Measurements from ENCODE around the gene ARF1.

The ARF1 gene

DNA sequence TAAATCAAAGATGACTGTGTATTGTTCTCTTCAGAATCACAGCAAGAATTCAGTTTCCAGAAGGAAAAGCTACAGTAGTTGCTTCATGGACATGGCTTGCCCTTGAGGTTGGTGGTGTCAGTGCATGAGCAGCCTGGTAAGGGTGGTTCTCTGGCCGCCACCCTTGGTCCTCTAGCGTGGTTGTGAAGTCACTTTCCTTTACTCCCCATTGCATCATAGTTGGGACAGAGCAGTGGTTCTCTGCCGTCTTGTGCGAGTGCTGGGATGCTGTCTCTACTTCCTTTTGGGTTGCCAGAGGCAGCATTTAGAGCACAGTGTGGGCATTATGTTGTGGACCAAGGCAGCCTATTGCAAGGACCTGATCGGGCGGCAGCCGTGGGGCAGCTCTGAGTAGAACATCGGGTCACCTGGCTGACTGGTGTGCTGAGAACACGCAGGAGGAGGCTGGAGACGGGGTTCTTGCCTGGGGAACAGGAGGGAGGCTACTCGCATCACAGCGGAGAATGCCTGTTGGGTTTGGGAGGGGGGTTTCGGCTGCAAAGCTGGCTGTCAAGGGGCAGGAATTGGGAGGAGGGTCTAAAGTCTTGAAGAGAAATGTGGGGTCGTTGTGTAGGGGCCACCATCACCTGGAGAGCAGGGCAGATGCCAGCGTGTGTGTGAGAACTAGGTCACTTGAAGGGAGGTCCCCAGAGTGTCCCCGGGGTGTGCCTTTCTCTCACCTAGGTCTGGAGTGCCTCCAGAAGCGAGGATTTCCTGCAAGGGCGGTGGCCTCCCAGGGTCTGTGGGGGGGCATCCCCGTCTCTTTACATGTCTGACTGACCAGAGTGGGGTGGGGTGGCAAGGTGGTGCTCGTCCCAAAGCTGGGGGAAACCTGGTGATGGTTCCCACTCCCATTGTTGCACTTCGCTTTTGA lies 6.3 kb downstream of the ARF1 start:
- H3K27me3 ChIP-seq (ENCODE audit: insufficient read depth, low read length): no peaks in the 10 kb centered on the region
- H3K36me3 ChIP-seq (ENCODE audit: insufficient read depth, low read length): peaks cover 16% of the 10 kb centered on the region; the same call in 1 of the 2 replicates
- H3K27ac ChIP-seq (ENCODE audit: low read depth, low read length): peak overlapping the region; percentile 89
- peaks cover 100% of the 10 kb centered on the region for H3K79me2 ChIP-seq (ENCODE audit: control insufficient read depth, insufficient read depth, low read length, unreplicated experiment)
- peaks cover 66% of the 10 kb centered on the region for H3K4me1 ChIP-seq (ENCODE audit: control insufficient read depth, insufficient read depth, low read length, unreplicated experiment)
- peak overlapping the region; percentile 59; the same call in 1 of the 2 replicates for H3K4me3 ChIP-seq (ENCODE audit: low read depth, low read length)
- H2AFZ ChIP-seq (ENCODE audit: low read length, unreplicated experiment): no peak overlapping the region

DNA sequence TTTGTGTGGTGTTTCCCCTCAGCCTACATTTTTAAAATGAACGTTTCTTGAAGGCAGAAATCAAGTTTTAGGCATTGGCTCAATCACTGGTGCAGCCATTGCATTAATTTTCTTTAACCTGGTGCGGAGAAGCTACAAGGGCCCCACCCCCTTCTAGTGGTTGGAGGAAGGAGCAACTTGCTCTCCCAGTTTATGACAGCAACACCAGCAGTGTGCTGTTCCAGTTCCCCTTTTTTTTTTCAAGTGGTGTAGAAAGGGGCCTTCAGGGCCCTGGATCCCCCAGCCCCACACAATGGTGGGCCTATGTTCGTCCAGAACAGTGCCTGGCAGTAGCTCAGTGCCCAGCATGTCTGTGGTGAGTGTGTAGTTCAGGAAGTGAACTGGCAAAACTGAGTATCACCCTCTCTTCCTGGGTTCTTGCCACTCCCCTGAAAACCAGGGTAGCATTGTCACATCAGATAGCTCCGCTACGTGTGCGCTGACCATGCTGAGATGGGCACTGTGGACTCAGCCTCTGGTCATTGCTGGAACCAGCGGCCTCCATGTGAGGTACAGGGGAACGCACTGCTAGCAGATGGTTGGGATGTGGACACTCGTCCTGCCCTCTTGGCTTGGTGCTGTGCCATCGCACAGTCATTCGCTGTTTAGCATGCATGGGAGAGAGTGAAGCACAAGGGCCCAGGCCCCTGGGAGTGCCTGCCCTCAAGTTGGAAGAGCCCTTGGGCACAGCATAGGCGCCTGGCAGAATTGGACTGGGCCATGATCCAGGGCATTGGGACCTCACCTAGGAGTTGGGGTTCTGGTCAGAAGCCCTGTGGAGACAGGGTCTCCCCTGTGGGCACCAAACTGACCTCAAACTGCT lies 7.2 kb downstream of the ARF1 start:
- H3K36me3 ChIP-seq (ENCODE audit: insufficient read depth, low read length): peaks cover 25% of the 10 kb centered on the region
- H3K27me3 ChIP-seq (ENCODE audit: insufficient read depth, low read length): no peaks in the 10 kb centered on the region
- H3K79me2 ChIP-seq (ENCODE audit: control insufficient read depth, insufficient read depth, low read length, unreplicated experiment): peaks cover 100% of the 10 kb centered on the region
- no peak overlapping the region for H2AFZ ChIP-seq (ENCODE audit: low read length, unreplicated experiment)
- H3K4me1 ChIP-seq (ENCODE audit: control insufficient read depth, insufficient read depth, low read length, unreplicated experiment): peaks cover 64% of the 10 kb centered on the region
- H3K27ac ChIP-seq (ENCODE audit: low read depth, low read length): peak overlapping the region; percentile 89; the same call in 1 of the 2 replicates
- peak overlapping the region; percentile 12; the same call in 1 of the 2 replicates for H3K4me3 ChIP-seq (ENCODE audit: low read depth, low read length)

DNA sequence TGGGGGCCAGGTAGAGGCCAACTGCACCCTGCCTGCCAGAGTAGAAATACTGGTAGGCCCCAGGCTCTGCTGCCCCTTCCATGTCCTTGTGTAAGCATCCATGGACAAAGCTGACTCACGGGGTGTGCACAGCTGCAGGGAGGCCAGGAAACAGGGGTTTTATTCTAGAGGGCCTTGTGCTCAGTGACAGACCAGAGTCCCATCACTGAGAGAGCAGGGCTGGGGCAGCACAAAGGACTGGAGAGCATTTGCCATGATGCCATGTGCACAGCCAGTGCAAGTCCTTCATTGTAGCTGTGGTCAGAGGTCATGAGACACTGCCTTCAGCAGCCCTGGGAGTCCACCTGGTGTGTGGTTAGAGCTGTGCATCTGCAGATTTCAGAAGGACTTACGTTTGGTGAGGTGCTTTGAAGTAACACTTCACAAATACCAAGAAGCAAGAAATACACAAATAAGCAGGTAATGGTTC lies 8.1 kb downstream of the ARF1 start:
- Histone ChIP-seq H3K27ac (ENCODE audit: low read depth, low read length) (peak overlapping the region; percentile 89; the same call in 1 of the 2 replicates), H3K27me3 (ENCODE audit: insufficient read depth, low read length) (no peaks in the 10 kb centered on the region), H3K4me3 (ENCODE audit: low read depth, low read length) (no peak overlapping the region; the same call in 1 of the 2 replicates), H3K79me2 (ENCODE audit: control insufficient read depth, insufficient read depth, low read length, unreplicated experiment) (peaks cover 100% of the 10 kb centered on the region), H2AFZ (ENCODE audit: low read length, unreplicated experiment) (no peak overlapping the region), H3K4me1 (ENCODE audit: control insufficient read depth, insufficient read depth, low read length, unreplicated experiment) (peaks cover 55% of the 10 kb centered on the region), H3K36me3 (ENCODE audit: insufficient read depth, low read length) (peaks cover 33% of the 10 kb centered on the region)

DNA sequence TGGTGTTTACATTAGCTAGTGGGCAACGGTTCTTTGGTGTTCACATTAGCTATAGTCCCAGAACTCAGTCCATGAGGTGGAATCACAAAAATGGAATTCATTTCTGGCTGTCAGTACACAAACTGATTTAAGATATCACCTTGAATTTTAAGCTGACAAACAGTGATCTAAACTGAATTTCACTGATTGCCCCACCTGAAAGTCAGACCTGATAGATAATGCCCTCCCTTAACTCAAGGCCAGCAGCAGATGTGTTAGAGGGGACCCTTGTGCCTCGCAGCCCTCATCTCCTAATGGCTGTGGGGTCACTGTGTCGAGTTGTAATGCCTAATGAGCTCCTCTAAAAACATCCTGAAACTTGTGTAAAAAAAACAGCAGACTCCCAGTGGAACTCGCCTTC lies 8.6 kb downstream of the ARF1 start:
- Histone ChIP-seq H3K27me3 (ENCODE audit: insufficient read depth, low read length) (no peaks in the 10 kb centered on the region), H3K36me3 (ENCODE audit: insufficient read depth, low read length) (peaks cover 35% of the 10 kb centered on the region), H3K79me2 (ENCODE audit: control insufficient read depth, insufficient read depth, low read length, unreplicated experiment) (peaks cover 100% of the 10 kb centered on the region), H2AFZ (ENCODE audit: low read length, unreplicated experiment) (no peak overlapping the region), H3K4me1 (ENCODE audit: control insufficient read depth, insufficient read depth, low read length, unreplicated experiment) (peaks cover 50% of the 10 kb centered on the region), H3K27ac (ENCODE audit: low read depth, low read length) (no peak overlapping the region), H3K4me3 (ENCODE audit: low read depth, low read length) (no peak overlapping the region; the same call in 1 of the 2 replicates)

DNA sequence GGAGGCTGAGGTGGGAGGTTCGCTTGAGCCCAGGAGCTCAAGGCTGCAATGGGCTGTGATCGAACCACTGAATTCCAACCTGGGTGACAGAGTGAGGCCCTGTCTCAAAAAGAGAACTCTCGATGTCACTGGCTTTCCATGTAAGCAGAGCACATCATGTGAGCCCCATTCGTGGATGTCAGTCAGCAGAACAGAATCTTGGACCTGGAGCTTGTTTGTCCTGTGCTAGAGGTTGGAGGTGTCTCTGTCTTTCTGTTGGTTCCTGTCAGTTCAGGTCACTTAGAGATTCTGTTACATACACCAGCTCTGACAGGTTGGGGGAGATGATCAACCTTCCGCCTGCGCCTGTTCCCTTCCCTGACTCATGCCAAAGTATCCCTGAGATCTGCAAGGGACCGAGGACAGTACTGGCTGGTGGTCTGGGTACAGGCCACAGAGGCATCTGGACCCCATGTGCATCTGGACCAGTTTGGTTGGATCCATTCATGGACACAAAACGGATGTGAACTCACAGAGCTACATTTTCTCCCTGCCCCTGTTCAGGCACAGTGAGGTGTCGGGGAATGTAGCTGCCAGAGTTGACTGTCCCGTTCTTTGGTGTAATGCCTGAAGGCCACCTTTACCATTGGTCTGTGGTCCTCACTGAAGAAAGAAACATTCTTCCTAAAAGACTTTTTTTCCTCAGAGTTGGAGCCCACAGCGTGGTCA lies 10.0 kb downstream of the ARF1 start:
- Histone ChIP-seq H2AFZ (ENCODE audit: low read length, unreplicated experiment) (no peak overlapping the region), H3K4me1 (ENCODE audit: control insufficient read depth, insufficient read depth, low read length, unreplicated experiment) (peaks cover 37% of the 10 kb centered on the region), H3K79me2 (ENCODE audit: control insufficient read depth, insufficient read depth, low read length, unreplicated experiment) (peaks cover 100% of the 10 kb centered on the region), H3K36me3 (ENCODE audit: insufficient read depth, low read length) (peaks cover 39% of the 10 kb centered on the region), H3K4me3 (ENCODE audit: low read depth, low read length) (no peak overlapping the region), H3K27ac (ENCODE audit: low read depth, low read length) (no peak overlapping the region), H3K27me3 (ENCODE audit: insufficient read depth, low read length) (no peaks in the 10 kb centered on the region)

DNA sequence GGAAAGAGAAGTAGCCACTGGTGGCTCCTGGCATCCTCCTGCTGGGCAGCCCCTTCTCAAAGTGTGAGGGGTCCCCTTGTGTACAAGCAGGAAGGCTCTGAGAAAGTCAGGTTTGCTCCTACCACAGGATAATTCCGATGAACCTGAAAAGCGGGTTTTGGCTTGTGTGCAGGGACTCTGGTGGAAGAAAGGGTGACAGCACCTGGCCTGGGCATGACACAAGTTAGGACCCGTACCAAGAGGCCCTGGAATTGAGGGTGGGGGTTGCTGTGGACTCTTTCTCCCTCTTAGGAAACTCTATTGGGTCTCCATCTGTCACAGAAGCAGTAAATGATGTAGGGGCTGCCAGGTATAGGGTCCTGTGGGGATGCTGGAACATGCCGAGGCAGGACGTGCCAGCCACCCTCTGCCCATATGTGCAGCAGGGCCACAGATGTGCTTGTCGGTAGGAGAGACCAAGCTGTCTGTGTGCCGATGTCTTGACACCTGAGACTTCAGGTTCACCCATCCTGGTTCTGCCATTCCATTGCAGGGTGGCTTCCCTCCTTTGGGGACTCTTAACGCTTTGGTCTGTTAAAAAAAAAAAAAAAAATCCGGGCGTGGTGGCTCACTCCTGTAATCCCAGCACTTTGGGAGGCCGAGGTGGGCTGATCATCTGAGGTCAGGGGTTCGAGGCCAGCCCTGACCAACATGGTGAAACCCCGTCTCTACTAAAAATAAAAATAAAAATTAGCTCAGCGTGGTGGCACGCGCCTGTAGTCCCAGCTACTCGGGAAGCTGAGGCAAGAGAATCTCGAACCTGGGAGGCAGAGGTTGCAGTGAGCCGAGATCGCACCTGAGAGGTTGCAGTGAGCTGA lies 10.8 kb downstream of the ARF1 start:
- H3K4me3 ChIP-seq (ENCODE audit: low read depth, low read length): no peak overlapping the region
- H3K36me3 ChIP-seq (ENCODE audit: insufficient read depth, low read length): peaks cover 39% of the 10 kb centered on the region

DNA sequence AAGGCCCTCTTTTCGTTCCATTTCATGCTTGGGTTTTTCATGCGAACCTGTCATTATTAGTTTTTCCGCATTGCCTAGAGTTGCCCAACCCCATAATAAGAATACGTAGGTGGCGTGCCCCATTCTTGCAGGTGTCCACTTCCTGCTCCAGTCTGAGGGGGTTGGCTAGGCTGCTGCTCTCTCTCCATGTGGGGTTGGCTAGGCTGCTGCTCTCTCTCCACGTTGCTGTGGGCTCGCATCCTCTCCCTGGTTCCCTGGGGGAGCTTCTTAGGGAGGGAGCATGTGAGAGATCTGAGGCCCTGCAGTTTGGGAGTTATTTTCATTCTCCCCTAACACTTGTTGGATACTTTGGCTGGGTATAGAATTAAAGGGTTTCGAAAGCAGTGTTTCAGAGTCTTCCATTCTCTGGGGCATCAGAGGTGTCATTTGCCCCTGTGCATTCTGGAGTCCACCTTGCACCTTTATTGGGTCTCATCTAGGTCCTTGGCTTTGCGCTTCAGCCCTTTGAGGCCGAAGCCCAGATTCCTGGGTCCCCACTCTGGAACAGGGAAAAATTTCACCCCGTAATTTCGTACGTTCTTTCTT lies 12.0 kb downstream of the ARF1 start:
- peaks cover 39% of the 10 kb centered on the region for H3K36me3 ChIP-seq (ENCODE audit: insufficient read depth, low read length)
- H3K27ac ChIP-seq (ENCODE audit: low read depth, low read length): no peak overlapping the region
- no peak overlapping the region for H3K4me3 ChIP-seq (ENCODE audit: low read depth, low read length)

More for the DNA sequence above, 10.8 kb downstream of the ARF1 start:
- Histone ChIP-seq H3K79me2 (ENCODE audit: control insufficient read depth, insufficient read depth, low read length, unreplicated experiment) (peaks cover 100% of the 10 kb centered on the region), H3K4me1 (ENCODE audit: control insufficient read depth, insufficient read depth, low read length, unreplicated experiment) (peaks cover 31% of the 10 kb centered on the region), H3K27me3 (ENCODE audit: insufficient read depth, low read length) (no peaks in the 10 kb centered on the region), H3K27ac (ENCODE audit: low read depth, low read length) (no peak overlapping the region), H2AFZ (ENCODE audit: low read length, unreplicated experiment) (no peak overlapping the region)

DNA sequence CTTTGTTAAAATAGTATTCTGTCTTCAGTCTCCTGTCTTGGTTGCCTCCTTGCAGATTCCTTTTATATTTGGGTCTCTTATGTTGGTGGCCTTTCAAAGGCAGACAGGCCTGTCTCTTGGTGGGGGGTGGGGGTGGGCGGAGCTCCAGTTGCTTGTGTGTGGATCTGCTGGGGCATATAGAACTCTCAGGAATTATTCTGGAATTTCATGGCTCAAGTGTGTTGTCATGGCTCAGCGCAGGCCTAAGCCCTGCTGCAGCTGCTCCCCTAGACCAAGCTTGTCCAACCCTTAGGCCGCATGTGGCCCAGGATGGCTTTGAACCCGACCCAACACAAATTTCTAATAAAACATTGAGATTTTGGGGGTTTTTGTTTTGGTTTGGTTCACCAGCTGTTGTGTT lies 12.7 kb downstream of the ARF1 start:
- Histone ChIP-seq H3K27ac (ENCODE audit: low read depth, low read length) (no peak overlapping the region), H3K4me1 (ENCODE audit: control insufficient read depth, insufficient read depth, low read length, unreplicated experiment) (peaks cover 12% of the 10 kb centered on the region), H3K36me3 (ENCODE audit: insufficient read depth, low read length) (peaks cover 43% of the 10 kb centered on the region), H3K4me3 (ENCODE audit: low read depth, low read length) (no peak overlapping the region), H2AFZ (ENCODE audit: low read length, unreplicated experiment) (no peak overlapping the region), H3K27me3 (ENCODE audit: insufficient read depth, low read length) (no peaks in the 10 kb centered on the region), H3K79me2 (ENCODE audit: control insufficient read depth, insufficient read depth, low read length, unreplicated experiment) (peaks cover 91% of the 10 kb centered on the region)

More for the DNA sequence above, 12.0 kb downstream of the ARF1 start:
- Histone ChIP-seq H3K27me3 (ENCODE audit: insufficient read depth, low read length) (no peaks in the 10 kb centered on the region), H3K4me1 (ENCODE audit: control insufficient read depth, insufficient read depth, low read length, unreplicated experiment) (peaks cover 18% of the 10 kb centered on the region), H3K79me2 (ENCODE audit: control insufficient read depth, insufficient read depth, low read length, unreplicated experiment) (peaks cover 93% of the 10 kb centered on the region), H2AFZ (ENCODE audit: low read length, unreplicated experiment) (no peak overlapping the region)

DNA sequence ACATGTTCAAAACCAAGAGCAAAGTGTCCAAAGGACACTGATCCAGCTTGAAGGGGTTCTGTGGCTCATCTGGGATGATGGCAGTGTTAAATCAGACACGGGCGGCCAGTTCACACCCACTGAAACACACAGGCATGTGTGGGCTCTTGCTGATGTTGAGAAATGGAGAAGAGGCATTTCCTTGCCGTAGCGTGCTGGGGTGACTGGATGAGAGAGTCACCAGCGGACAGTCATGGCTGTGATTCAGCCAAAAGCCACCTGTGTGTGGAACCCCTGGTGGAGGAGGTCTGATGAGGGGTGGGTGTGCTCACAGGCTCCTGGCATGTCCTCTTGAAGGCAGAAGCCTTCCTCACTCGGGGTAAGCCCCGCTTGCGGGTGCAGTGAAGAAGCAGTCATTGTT lies 13.4 kb downstream of the ARF1 start:
- no peak overlapping the region for H3K27ac ChIP-seq (ENCODE audit: low read depth, low read length)
- peaks cover 83% of the 10 kb centered on the region for H3K79me2 ChIP-seq (ENCODE audit: control insufficient read depth, insufficient read depth, low read length, unreplicated experiment)
- H2AFZ ChIP-seq (ENCODE audit: low read length, unreplicated experiment): no peak overlapping the region
- H3K36me3 ChIP-seq (ENCODE audit: insufficient read depth, low read length): peaks cover 43% of the 10 kb centered on the region
- H3K4me3 ChIP-seq (ENCODE audit: low read depth, low read length): no peak overlapping the region
- peaks cover 4% of the 10 kb centered on the region for H3K4me1 ChIP-seq (ENCODE audit: control insufficient read depth, insufficient read depth, low read length, unreplicated experiment)
- no peaks in the 10 kb centered on the region for H3K27me3 ChIP-seq (ENCODE audit: insufficient read depth, low read length)
